ENCODE results near the gene SPI1. TPM values are rescaled to one million over a fixed set of nuclear protein-coding genes. Genes with fewer than 3 reads are reported as not detected.

The SPI1 gene
- total RNA-seq, 2 donors from 2014 or later = not detected

GRCh38 chr11:47338396-47339241, 39.7 kb downstream of the SPI1 start:
- no peaks in the 10 kb centered on the region for H3K27me3 Mint-ChIP-seq (ENCODE audit: insufficient read depth)
- 94 to 97% methylated on average over 16 to 27 of the region's 27 CpGs for WGBS, 2 experiments (ENCODE audit: insufficient coverage in 1 of 2, insufficient read length in 1 of 2)
- TF ChIP-seq CTCF (conservative IDR thresholded peaks at IDR 0.05) = no peak
- Histone ChIP-seq H3K4me3 (ENCODE audit: low read length) (no peak overlapping the region), H3K27me3 (ENCODE audit: control insufficient read depth, insufficient read depth, low read length, poor library complexity, severe bottlenecking) (no peaks in the 10 kb centered on the region), H3K27ac (ENCODE audit: low read depth, low read length) (no peak overlapping the region), H3K9me3 (ENCODE audit: control insufficient read depth, low read length) (no peaks in the 10 kb centered on the region), H3K4me1 (ENCODE audit: control insufficient read depth, insufficient read depth, low read length) (no peaks in the 10 kb centered on the region), H3K9ac (ENCODE audit: extremely low read depth, low read length, poor library complexity, severe bottlenecking) (no peak overlapping the region), H3K36me3 (ENCODE audit: control insufficient read depth, insufficient read depth, low read length) (no peaks in the 10 kb centered on the region)
- H3K9me3 Mint-ChIP-seq = no peaks in the 10 kb centered on the region
- H3K36me3 Mint-ChIP-seq (ENCODE audit: low read depth) = no peaks in the 10 kb centered on the region
- no peak overlapping the region for H3K27ac Mint-ChIP-seq
- no peaks in the 10 kb centered on the region for H3K4me1 Mint-ChIP-seq
- no peak for DNase-seq
- no peak overlapping the region for H3K4me3 Mint-ChIP-seq

- Mint-ChIP-seq H3K9me3 (no peaks in the 10 kb centered on the region), H3K4me3 (no peak overlapping the region), H3K36me3 (ENCODE audit: low read depth) (no peaks in the 10 kb centered on the region), H3K4me1 (no peaks in the 10 kb centered on the region), H3K27me3 (ENCODE audit: insufficient read depth) (no peaks in the 10 kb centered on the region), H3K27ac (no peak overlapping the region)
- no peak for DNase-seq
- no peak overlapping the region for H3K9ac ChIP-seq (ENCODE audit: extremely low read depth, low read length, poor library complexity, severe bottlenecking)
- H3K27me3 ChIP-seq (ENCODE audit: control insufficient read depth, insufficient read depth, low read length, poor library complexity, severe bottlenecking) = no peaks in the 10 kb centered on the region
- H3K4me1 ChIP-seq (ENCODE audit: control insufficient read depth, insufficient read depth, low read length) = no peaks in the 10 kb centered on the region
- H3K9me3 ChIP-seq (ENCODE audit: control insufficient read depth, low read length) = no peaks in the 10 kb centered on the region
- H3K4me3 ChIP-seq (ENCODE audit: low read length) = no peak overlapping the region
- TF ChIP-seq CTCF (conservative IDR thresholded peaks at IDR 0.05) = no peak
- H3K36me3 ChIP-seq (ENCODE audit: control insufficient read depth, insufficient read depth, low read length) = no peaks in the 10 kb centered on the region
- H3K27ac ChIP-seq (ENCODE audit: low read depth, low read length) = no peak overlapping the region
- WGBS, 2 experiments (ENCODE audit: insufficient coverage in 1 of 2, insufficient read length in 1 of 2) = 92% methylated on average over 18 to 34 of the region's 34 CpGs
These were observed 41.0 kb downstream of the SPI1 start for GRCh38 chr11:47337229-47337924.

GRCh38 chr11:47336595-47336994, 41.8 kb downstream of the SPI1 start:
- no peaks in the 10 kb centered on the region for H3K9me3 ChIP-seq (ENCODE audit: control insufficient read depth, low read length)
- WGBS, 2 experiments (ENCODE audit: insufficient coverage in 1 of 2, insufficient read length in 1 of 2) = 90% methylated on average over 3 to 4 of the region's 4 CpGs
- H3K36me3 Mint-ChIP-seq (ENCODE audit: low read depth) = no peaks in the 10 kb centered on the region
- H3K36me3 ChIP-seq (ENCODE audit: control insufficient read depth, insufficient read depth, low read length) = no peaks in the 10 kb centered on the region
- no peak overlapping the region for H3K4me3 ChIP-seq (ENCODE audit: low read length)
- H3K27me3 ChIP-seq (ENCODE audit: control insufficient read depth, insufficient read depth, low read length, poor library complexity, severe bottlenecking) = no peaks in the 10 kb centered on the region
- no peak for DNase-seq
- H3K9ac ChIP-seq (ENCODE audit: extremely low read depth, low read length, poor library complexity, severe bottlenecking) = no peak overlapping the region
- no peak for TF ChIP-seq CTCF (conservative IDR thresholded peaks at IDR 0.05)
- H3K27ac Mint-ChIP-seq = no peak overlapping the region
- no peaks in the 10 kb centered on the region for H3K4me1 ChIP-seq (ENCODE audit: control insufficient read depth, insufficient read depth, low read length)
- H3K4me1 Mint-ChIP-seq = no peaks in the 10 kb centered on the region
- H3K4me3 Mint-ChIP-seq = no peak overlapping the region
- H3K9me3 Mint-ChIP-seq = no peaks in the 10 kb centered on the region
- H3K27me3 Mint-ChIP-seq (ENCODE audit: insufficient read depth) = no peaks in the 10 kb centered on the region
- H3K27ac ChIP-seq (ENCODE audit: low read depth, low read length) = no peak overlapping the region
